Measurements from ENCODE around the gene CALHM1.

DNA sequence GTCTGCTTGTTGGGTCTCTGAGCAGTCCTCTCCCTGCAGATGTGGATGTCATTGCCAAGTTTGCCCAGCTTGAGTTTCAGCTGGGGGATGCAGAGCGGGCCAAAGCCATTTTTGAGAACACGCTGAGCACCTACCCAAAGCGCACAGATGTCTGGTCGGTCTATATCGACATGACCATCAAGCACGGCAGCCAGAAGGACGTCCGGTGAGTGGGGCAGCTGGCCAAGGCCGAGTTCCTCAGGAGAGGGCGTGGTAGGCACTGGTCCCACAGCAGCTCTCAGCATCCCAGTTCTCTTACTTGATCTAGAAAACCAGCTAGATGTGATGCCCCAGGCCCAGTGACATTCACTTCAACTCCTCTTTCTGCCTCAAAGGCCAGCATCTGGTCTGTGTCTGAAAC lies 14.2 kb downstream of the CALHM1 start:
- TF ChIP-seq CTCF (IDR thresholded peaks at IDR 0.05; ENCODE audit: low read depth, low read length, missing input control) = no peak
- TF ChIP-seq RAD21 (IDR thresholded peaks at IDR 0.05) = no peak
- TF ChIP-seq ZBTB33 (IDR thresholded peaks at IDR 0.05) = no peak
- TF ChIP-seq, protein P1, sequence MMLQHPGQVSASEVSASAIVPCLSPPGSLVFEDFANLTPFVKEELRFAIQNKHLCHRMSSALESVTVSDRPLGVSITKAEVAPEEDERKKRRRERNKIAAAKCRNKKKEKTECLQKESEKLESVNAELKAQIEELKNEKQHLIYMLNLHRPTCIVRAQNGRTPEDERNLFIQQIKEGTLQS (IDR thresholded peaks at IDR 0.05) = no peak
- TF ChIP-seq, protein P2, sequence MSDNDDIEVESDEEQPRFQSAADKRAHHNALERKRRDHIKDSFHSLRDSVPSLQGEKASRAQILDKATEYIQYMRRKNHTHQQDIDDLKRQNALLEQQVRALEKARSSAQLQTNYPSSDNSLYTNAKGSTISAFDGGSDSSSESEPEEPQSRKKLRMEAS (IDR thresholded peaks at IDR 0.05) = no peak
- no peak for TF ChIP-seq GABPA (IDR thresholded peaks at IDR 0.05 in 1 of 2, conservative IDR thresholded peaks at IDR 0.05 in 1 of 2)
- no peak for TF ChIP-seq REST (IDR thresholded peaks at IDR 0.05)
- TF ChIP-seq TAF1 (conservative IDR thresholded peaks at IDR 0.05) = no peak
- TF ChIP-seq SP1 (IDR thresholded peaks at IDR 0.05) = no peak
- TF ChIP-seq NR2F2 (IDR thresholded peaks at IDR 0.05) = no peak
